GM12865 (cell line): ENCODE data around the gene C3orf20.

ENCODE experiments used
- DNase-seq: peaks from one replicate; pipeline ENCODE4 v3.0.0; 2010; ENCODE audit warnings: low read depth
- H3K4me3 ChIP-seq: 2 replicates; pipeline ENCODE4 v1.5.1; 2011; ENCODE audit warnings: mild to moderate bottlenecking, low read depth, low read length, control low read depth
- TF ChIP-seq, protein P1 (sequence below): IDR thresholded peaks from 2 replicates; pipeline ENCODE4 v1.5.1; 2011; ENCODE audit warnings: low read length, control low read depth, low read depth, inconsistent platforms; ENCODE audit not compliant: insufficient read depth; ENCODE audit errors: missing control alignments

C3orf20 gene

DNA sequence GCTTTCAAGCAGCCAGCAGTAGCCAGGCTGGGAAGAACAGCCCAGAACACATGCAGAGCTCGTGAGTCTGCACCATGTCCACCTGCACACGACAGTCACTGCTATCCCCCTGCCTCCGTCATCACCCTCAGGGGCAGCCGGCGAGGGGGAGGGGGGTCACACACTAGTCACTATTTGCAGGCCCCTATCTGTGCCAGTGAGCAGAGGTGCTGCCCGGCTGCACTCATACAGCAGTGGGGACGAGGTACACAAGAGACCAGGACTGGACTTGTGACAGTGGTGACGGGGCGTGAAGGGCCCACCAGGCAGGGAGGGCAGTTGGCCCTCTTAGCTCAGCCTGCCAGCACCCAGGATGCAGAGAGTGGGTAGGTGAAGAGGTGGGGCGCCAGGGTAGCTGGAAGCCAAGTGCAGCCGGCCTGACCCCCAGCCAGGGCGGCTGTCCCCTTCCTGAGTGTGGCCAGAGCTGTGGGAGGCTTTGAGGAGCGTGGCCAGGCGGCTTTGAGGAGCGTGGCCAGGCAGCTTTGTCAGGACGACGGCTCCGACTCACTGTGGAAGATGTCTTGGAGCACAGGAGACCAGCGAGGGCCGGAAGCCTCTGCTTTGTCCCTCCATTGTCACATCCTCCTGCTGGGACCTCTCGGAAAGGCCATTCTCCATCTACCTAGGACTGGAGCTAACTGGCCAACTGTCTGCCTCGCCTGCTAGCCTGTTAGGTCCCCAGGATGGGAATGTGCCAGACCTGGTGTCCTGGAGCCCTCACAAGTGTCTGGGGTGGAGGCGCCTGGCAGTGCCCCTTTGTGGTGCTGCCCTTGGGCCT lies 91.7 kb downstream of the C3orf20 start:
- no peak overlapping the region for H3K4me3 ChIP-seq
- TF ChIP-seq, protein P1, sequence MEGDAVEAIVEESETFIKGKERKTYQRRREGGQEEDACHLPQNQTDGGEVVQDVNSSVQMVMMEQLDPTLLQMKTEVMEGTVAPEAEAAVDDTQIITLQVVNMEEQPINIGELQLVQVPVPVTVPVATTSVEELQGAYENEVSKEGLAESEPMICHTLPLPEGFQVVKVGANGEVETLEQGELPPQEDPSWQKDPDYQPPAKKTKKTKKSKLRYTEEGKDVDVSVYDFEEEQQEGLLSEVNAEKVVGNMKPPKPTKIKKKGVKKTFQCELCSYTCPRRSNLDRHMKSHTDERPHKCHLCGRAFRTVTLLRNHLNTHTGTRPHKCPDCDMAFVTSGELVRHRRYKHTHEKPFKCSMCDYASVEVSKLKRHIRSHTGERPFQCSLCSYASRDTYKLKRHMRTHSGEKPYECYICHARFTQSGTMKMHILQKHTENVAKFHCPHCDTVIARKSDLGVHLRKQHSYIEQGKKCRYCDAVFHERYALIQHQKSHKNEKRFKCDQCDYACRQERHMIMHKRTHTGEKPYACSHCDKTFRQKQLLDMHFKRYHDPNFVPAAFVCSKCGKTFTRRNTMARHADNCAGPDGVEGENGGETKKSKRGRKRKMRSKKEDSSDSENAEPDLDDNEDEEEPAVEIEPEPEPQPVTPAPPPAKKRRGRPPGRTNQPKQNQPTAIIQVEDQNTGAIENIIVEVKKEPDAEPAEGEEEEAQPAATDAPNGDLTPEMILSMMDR, result no peak
- no peak for DNase-seq

DNA sequence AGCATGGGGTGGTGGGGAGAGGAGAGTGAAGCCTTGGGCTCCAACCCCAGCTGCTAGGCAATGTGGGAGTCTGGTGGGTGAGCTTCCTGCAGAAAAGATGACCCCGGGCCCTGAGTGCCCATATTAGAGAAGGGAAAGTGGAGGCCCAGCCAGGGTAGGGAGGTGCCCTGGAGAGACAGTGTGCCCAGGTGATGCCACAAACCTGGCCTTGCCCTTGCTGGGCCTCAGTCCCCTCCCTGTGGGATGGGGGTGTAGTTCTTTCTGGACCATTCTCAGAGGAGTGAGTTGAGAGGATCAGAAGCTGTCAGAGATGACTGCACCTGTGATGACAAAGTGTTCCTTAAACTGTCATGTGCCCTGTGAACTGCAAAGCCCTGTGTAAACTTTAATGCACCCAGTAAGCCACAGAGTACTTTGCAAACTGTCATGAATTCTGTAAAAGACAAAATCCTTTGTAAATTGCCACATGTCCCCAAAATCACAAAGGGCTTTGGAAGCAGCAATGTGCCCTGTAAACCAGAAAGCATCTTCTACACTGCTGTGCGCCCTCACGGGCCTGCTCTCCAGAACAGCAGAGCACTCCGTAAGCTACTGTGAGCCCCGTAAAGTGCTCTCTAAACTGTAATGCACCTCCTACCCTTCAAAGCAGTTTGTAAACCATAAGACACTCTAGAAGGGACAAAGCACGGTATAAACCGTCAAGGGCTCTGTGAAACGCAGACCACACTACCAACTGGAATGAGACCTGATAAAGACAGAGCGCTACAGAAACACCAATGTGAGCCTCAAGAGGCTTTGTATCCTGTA lies 92.5 kb downstream of the C3orf20 start:
- TF ChIP-seq, protein P1, result no peak

DNA sequence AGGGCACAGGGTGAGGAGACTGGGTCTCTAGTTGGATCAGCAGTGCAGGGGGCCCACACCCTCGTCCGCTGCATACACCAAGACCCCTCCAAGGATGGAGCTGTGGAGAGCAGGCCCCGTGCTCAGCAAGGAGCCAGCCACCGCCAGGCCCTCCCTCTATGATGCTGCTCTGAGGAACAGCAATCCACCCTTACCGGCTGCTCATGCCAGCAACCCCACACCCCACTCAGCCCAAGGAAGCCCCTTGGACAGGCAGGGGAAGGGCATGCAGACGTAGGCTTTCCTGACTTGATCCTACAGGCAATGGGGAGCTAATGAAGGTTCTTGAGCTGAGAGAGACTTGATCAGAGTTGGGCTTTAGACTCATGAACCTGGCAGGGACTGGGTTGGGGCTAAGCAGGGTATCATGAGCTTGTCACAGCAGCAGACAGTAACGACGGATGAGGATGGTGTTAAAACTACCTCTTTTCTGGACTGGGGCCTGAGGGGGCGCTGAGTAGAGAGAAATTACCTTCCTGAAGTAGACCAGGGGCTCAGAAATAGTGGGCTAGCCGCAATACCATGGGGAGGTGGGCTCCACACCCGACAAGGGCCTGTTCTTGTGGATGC lies 93.3 kb downstream of the C3orf20 start:
- DNase-seq, result no peak
- TF ChIP-seq, protein P1, result no peak
- H3K4me3 ChIP-seq, result no peak overlapping the region

More for the DNA sequence above, 92.5 kb downstream of the C3orf20 start:
- no peak for DNase-seq
- no peak overlapping the region for H3K4me3 ChIP-seq

DNA sequence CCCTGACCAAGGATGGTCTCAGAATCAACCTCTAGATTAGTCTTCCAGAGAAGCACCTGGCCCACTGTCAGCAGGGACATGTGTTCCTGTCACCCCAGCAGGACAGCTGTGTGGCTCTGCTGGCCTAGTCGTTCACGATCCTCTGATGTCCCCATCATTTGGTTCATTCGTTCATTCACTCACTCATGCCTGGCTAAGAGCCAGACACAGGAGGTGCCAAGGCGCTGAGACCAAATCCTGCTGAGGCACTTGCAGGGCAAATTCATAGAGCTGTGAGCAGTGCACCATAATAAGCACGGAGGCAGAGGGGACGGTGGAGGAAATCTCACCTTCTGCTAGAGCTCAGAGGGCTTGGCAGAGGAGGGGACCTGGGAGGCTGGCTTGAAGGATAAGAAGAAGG lies 93.9 kb downstream of the C3orf20 start:
- TF ChIP-seq, protein P1, result no peak
- DNase-seq, result no peak
- H3K4me3 ChIP-seq, result no peak overlapping the region

DNA sequence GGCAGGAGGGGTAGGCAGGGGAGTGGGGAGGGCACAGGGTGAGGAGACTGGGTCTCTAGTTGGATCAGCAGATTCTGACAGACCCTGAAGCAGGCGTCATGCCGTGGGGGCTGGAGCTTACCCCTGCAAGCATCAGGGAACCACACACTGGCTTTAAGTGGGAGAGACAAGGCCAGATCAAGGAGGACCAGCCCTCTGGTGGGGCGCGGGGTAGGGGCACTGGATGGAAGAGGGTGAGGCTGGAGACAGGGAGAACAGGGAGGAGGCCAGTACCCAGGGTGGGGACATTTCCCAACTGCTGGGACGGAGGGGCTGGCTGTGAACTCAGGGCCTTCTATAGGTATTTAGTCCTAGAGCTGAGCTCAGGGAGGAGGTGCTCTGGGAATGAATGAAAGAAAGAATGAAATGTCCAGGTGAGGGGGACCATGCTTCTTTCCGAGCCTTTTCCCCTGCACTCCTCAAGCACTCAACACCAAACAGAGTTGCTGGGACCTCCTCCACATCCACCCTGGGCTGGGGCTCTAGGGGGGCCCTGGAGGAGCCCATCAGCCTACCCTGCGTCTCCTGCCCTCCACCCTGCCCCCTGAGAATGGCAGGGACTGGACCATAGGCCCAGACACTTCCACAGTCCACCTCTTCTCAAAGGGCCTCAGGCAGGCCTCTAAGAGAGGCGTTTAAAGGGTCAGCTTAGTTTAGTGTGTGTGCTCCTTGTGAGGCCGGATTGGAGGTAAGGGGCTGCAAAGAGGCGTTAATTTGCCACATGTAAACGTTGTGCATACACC lies 94.8 kb downstream of the C3orf20 start:
- DNase-seq, result no peak
- TF ChIP-seq, protein P1, result no peak

DNA sequence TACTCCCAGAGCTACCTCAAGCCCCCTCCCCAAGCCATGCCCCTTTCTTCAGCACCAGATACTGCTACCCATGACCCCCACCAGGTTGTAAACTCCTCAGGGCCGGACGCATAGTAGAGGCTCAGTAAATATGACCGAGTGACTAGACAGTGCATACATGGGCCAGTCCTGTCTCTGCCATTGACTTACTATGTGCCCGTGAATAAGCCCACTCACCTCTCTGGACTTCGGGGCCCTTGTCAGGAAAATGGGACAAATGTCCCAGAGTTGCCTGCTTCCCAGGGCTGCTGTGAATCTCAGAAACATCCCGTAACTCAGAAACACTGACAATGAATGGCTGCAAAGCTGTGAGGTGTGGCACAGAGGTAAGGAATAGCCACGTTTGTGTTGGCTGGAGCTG lies 95.7 kb downstream of the C3orf20 start:
- TF ChIP-seq, protein P1, result no peak
- no peak overlapping the region for H3K4me3 ChIP-seq
- DNase-seq, result no peak

More for the DNA sequence above, 94.8 kb downstream of the C3orf20 start:
- H3K4me3 ChIP-seq, result no peak overlapping the region
